HepG2 (cell line): ENCODE measurements around the gene TOP3B. TPM values are rescaled to one million over a fixed set of nuclear protein-coding genes. Genes with fewer than 3 reads are reported as not detected.

Experiments
- ATM ChIP-seq: fragments of 450-650 bp; IDR thresholded peaks from 2 replicates; pipeline ENCODE4 v1.7.1; 2017; ENCODE audit warnings: mild to moderate bottlenecking, borderline replicate concordance
- ERF ChIP-seq: IDR thresholded peaks from 2 replicates; pipeline ENCODE4 v1.6.1; 2018; ENCODE audit warnings: missing biosample characterization, missing genetic modification reagents
- FIP1L1 ChIP-seq: fragments of 200-400 bp; formaldehyde crosslinking; IDR thresholded peaks from 2 replicates; pipeline ENCODE4 v1.6.1; 2018; ENCODE audit warnings: low read depth, mild to moderate bottlenecking, low read length, moderate library complexity, borderline replicate concordance; ENCODE audit not compliant: insufficient read depth
- FOSL1 ChIP-seq: sonication (generic); formaldehyde crosslinking; IDR thresholded peaks from 2 replicates; pipeline ENCODE4 v1.9.0; 2021; ENCODE audit warnings: missing genetic modification reagents, borderline replicate concordance
- MED13 ChIP-seq: sonication (generic); formaldehyde crosslinking; IDR thresholded peaks from 2 replicates; pipeline ENCODE4 v1.5.0; 2020; ENCODE audit warnings: missing genetic modification reagents
- NFIC ChIP-seq: IDR thresholded peaks from 2 replicates; pipeline ENCODE4 v1.6.1; 2012; ENCODE audit warnings: mild to moderate bottlenecking, low read length, inconsistent platforms
- PPARG ChIP-seq: conservative IDR thresholded peaks from 2 replicates; pipeline ENCODE4 v1.6.1; 2016; ENCODE audit warnings: missing biosample characterization, missing genetic modification reagents
- PRPF4 ChIP-seq: fragments of 200-400 bp; formaldehyde crosslinking; IDR thresholded peaks from 2 replicates; pipeline ENCODE4 v1.6.1; 2016; ENCODE audit warnings: low read length, low read depth; ENCODE audit not compliant: poor library complexity, severe bottlenecking
- SATB2 ChIP-seq: sonication (generic); formaldehyde crosslinking; IDR thresholded peaks from 2 replicates; pipeline ENCODE4 v1.5.0; 2020; ENCODE audit warnings: missing genetic modification reagents
- SMYD3 ChIP-seq: sonication (generic); formaldehyde crosslinking; IDR thresholded peaks from 2 replicates; pipeline ENCODE4 v1.8.1; 2023; ENCODE audit warnings: mild to moderate bottlenecking, missing genetic modification reagents
- ZBTB20 ChIP-seq: sonication (generic); formaldehyde crosslinking; IDR thresholded peaks from 2 replicates; pipeline ENCODE4 v1.8.1; 2023; ENCODE audit warnings: missing genetic modification reagents, low read depth, mild to moderate bottlenecking, borderline replicate concordance
- ZBTB7B ChIP-seq: sonication (generic); formaldehyde crosslinking; IDR thresholded peaks from 2 replicates; pipeline ENCODE4 v1.4.0; 2020; ENCODE audit warnings: missing genetic modification reagents
- ZNF598 ChIP-seq: sonication (generic); formaldehyde crosslinking; IDR thresholded peaks from 2 replicates; pipeline ENCODE4 v1.5.1; 2020; ENCODE audit warnings: mild to moderate bottlenecking, missing genetic modification reagents, borderline replicate concordance
- ZNF83 ChIP-seq: sonication (generic); formaldehyde crosslinking; IDR thresholded peaks from 2 replicates; pipeline ENCODE4 v1.4.0; 2020; ENCODE audit warnings: missing genetic modification reagents, mild to moderate bottlenecking, borderline replicate concordance
- ZSCAN22 ChIP-seq: sonication (generic); formaldehyde crosslinking; IDR thresholded peaks from 2 replicates; pipeline ENCODE4 v1.4.0; 2020; ENCODE audit warnings: mild to moderate bottlenecking, missing genetic modification reagents
- polyA plus RNA-seq, 8 experiments: library from polyadenylated mRNA; depleted of rRNA in 3 of 8; stranded (reverse) in 7 of 8; unstranded in 1 of 8; fragments of >200 nt; fragmentation: Illumina TruSeq in 4 of 8; extraction: Trizol in 4 of 8; gene quantifications; 2 replicates each; pipeline versions ENCODE4 v1.2.1 to v1.2.3, GENCODE V29; 2011 to 2016; ENCODE audit warnings: low read depth in 4 of 8, missing spikeins in 1 of 8, mixed read lengths in 1 of 8; ENCODE audit not compliant: insufficient read depth in 1 of 8
- total RNA-seq, 5 experiments: library from RNA; depleted of rRNA; stranded (reverse); fragments of >200 nt; fragmentation: Illumina TruSeq; extraction: Trizol; gene quantifications; 2 replicates each; pipeline ENCODE4 v1.2.3, GENCODE V29; 2016; ENCODE audit warnings: low read depth in 1 of 5
- TF ChIP-seq, protein P1 (sequence below): sonication (generic); formaldehyde crosslinking; IDR thresholded peaks from 2 replicates; pipeline ENCODE4 v1.8.0; 2022; ENCODE audit warnings: missing genetic modification reagents, mild to moderate bottlenecking, moderate library complexity, borderline replicate concordance
- TF ChIP-seq, protein P2 (sequence below): sonication (generic); formaldehyde crosslinking; IDR thresholded peaks from 2 replicates; pipeline ENCODE4 v1.4.0; 2020; ENCODE audit warnings: missing genetic modification reagents
- TF ChIP-seq, protein P3 (sequence below): sonication (generic); formaldehyde crosslinking; IDR thresholded peaks from 2 replicates; pipeline ENCODE4 v1.5.0; 2020; ENCODE audit warnings: missing genetic modification reagents, mild to moderate bottlenecking, borderline replicate concordance

The TOP3B gene
- total and polyA plus RNA-seq, 2 of the 13 experiments (the other 11 are each of a cell fraction or from before 2014, with no cell fraction given), result 28.5 to 29.7 TPM

GRCh38 chr22:21982338-21982965 is at the start of gene TOP3B (continued):
- TF ChIP-seq, protein P1, sequence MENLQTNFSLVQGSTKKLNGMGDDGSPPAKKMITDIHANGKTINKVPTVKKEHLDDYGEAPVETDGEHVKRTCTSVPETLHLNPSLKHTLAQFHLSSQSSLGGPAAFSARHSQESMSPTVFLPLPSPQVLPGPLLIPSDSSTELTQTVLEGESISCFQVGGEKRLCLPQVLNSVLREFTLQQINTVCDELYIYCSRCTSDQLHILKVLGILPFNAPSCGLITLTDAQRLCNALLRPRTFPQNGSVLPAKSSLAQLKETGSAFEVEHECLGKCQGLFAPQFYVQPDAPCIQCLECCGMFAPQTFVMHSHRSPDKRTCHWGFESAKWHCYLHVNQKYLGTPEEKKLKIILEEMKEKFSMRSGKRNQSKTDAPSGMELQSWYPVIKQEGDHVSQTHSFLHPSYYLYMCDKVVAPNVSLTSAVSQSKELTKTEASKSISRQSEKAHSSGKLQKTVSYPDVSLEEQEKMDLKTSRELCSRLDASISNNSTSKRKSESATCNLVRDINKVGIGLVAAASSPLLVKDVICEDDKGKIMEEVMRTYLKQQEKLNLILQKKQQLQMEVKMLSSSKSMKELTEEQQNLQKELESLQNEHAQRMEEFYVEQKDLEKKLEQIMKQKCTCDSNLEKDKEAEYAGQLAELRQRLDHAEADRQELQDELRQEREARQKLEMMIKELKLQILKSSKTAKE (CRISPR knock-in tag), result no peak
- TF ChIP-seq MED13 (CRISPR knock-in tag) (peak; percentile 84), PRPF4 (no peak), ZBTB7B (CRISPR knock-in tag) (peak; percentile 89), ZBTB20 (CRISPR knock-in tag) (peak; percentile 45; the same call in 1 of the 2 replicates), PPARG (CRISPR knock-in tag) (peak; percentile 67), NFIC (0 out of 2 replicates have a peak, but pooled peaks have one; percentile 25), ZSCAN22 (CRISPR knock-in tag) (no peak; the same call in 1 of the 2 replicates), FOSL1 (CRISPR knock-in tag) (no peak), ERF (CRISPR knock-in tag) (peak; percentile 95), FIP1L1 (no peak), SATB2 (no peak; the same call in 1 of the 2 replicates), ZNF598 (CRISPR knock-in tag) (no peak; the same call in none of the 2 replicates), SMYD3 (CRISPR knock-in tag) (peak; percentile 62; the same call in 1 of the 2 replicates), ZNF83 (CRISPR knock-in tag) (peak; percentile 46; the same call in 1 of the 2 replicates), ATM (no peak)
- TF ChIP-seq, protein P2, sequence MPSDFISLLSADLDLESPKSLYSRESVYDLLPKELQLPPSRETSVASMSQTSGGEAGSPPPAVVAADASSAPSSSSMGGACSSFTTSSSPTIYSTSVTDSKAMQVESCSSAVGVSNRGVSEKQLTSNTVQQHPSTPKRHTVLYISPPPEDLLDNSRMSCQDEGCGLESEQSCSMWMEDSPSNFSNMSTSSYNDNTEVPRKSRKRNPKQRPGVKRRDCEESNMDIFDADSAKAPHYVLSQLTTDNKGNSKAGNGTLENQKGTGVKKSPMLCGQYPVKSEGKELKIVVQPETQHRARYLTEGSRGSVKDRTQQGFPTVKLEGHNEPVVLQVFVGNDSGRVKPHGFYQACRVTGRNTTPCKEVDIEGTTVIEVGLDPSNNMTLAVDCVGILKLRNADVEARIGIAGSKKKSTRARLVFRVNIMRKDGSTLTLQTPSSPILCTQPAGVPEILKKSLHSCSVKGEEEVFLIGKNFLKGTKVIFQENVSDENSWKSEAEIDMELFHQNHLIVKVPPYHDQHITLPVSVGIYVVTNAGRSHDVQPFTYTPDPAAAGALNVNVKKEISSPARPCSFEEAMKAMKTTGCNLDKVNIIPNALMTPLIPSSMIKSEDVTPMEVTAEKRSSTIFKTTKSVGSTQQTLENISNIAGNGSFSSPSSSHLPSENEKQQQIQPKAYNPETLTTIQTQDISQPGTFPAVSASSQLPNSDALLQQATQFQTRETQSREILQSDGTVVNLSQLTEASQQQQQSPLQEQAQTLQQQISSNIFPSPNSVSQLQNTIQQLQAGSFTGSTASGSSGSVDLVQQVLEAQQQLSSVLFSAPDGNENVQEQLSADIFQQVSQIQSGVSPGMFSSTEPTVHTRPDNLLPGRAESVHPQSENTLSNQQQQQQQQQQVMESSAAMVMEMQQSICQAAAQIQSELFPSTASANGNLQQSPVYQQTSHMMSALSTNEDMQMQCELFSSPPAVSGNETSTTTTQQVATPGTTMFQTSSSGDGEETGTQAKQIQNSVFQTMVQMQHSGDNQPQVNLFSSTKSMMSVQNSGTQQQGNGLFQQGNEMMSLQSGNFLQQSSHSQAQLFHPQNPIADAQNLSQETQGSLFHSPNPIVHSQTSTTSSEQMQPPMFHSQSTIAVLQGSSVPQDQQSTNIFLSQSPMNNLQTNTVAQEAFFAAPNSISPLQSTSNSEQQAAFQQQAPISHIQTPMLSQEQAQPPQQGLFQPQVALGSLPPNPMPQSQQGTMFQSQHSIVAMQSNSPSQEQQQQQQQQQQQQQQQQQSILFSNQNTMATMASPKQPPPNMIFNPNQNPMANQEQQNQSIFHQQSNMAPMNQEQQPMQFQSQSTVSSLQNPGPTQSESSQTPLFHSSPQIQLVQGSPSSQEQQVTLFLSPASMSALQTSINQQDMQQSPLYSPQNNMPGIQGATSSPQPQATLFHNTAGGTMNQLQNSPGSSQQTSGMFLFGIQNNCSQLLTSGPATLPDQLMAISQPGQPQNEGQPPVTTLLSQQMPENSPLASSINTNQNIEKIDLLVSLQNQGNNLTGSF (CRISPR knock-in tag), result peak; percentile 81; the same call in 1 of the 2 replicates
- TF ChIP-seq, protein P3, sequence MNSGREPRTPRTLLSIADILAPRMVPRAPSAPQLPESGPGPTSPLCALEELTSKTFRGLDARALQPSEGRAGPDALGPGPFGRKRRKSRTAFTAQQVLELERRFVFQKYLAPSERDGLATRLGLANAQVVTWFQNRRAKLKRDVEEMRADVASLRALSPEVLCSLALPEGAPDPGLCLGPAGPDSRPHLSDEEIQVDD (CRISPR knock-in tag), result 0 out of 2 replicates have a peak, but pooled peaks have one; percentile 42
